ENCODE data around the gene ZNF189. TPM values are rescaled to one million over a fixed set of nuclear protein-coding genes. Genes with fewer than 3 reads are reported as not detected.
"Not testable (repeated sequence)": the region's sequence is repeated elsewhere in the genome, so short reads cannot be mapped to it uniquely, and the experiment has no call there.

ZNF189 gene
- polyA plus RNA-seq, 4 donors, result 7.3 to 77.8 (median 12.9) TPM

DNA sequence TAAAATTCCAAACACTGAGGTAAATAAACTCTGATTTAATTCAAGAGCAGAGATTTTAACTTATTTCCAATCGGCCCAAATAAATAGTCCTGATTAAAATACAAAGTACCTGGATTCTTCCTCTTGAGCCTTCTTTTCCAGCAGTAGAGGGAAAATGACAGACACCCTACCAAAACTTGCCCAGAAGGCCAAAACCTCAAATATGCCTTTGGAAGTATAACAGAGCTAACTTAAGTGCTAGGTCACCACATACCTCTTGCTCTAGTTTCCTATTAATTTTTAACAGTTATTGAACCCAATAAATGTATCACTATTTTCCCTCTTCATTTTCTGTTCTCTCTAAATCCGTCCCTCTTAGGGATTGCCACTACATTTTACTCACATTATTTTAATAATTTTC is 15.3 kb upstream of the ZNF189 start:
- H3K4me1 ChIP-seq (ENCODE audit: control insufficient read depth in 3 of 3, insufficient read depth in 2 of 3, low read depth in 1 of 3, low read length in 2 of 3), result no peaks in the 10 kb centered on the region
- WGBS, 3 donors, result 80 to 87% (median 84%) methylated on average over 2 of the region's 2 CpGs
- H3K27me3 ChIP-seq (ENCODE audit: control insufficient read depth in 3 of 3, insufficient read depth in 3 of 3, low read length in 3 of 3), result no peaks in the 10 kb centered on the region
- no peak overlapping the region for H3K27ac ChIP-seq (ENCODE audit: low read depth in 1 of 3, low read length in 2 of 3)
- FAIRE-seq (no peak), DNase-seq (no peak)
- peaks cover 0 to 13% of the 10 kb centered on the region in 2 donors for H3K9me3 ChIP-seq (ENCODE audit: control insufficient read depth in 2 of 2, insufficient read depth in 1 of 2, low read depth in 1 of 2, low read length in 1 of 2)
- no peaks in the 10 kb centered on the region for H3K36me3 ChIP-seq (ENCODE audit: control insufficient read depth in 3 of 3, insufficient read depth in 2 of 3, low read depth in 1 of 3, low read length in 3 of 3)
- H3K4me3 ChIP-seq (ENCODE audit: low read depth in 1 of 3, low read length in 3 of 3), result no peak overlapping the region

DNA sequence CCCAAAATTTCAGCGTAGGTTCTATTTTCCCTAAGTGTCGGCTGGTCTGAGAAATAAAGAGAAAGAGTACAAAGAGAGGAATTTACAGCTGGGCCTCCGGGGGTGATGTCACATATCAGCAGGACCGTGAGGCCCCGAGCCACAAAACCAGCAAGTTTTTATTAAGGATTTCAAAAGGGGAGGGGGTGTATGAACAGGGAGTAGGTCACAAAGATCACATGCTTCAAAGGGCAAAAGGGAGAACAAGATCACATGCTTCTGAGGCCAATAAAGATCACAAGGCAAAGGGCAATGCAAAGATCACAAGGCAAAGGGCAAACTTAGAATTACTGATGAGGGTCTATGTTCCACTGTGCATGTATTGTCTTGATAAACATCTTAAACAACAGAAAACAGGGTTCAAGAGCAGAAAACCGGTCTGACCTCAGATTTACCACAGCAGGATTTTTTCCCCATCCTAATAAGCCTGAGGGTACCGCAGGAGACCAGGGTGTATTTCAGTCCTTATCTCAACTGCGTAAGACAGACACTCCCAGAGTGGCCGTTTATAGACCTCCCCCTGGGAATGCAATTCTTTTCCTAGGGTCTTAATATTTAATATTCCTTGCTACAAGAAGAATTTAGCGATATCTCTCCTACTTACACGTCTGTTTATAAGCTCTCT is 13.6 kb upstream of the ZNF189 start, which contains the start of gene BAAT:
Gene BAAT (minus strand): TSS at position 134 of the 664 bp plus-strand sequence. CDS start 13,602 bp downstream, outside the sequence.
- H3K36me3 ChIP-seq (ENCODE audit: control insufficient read depth in 3 of 3, insufficient read depth in 2 of 3, low read depth in 1 of 3, low read length in 3 of 3); H3K4me3 ChIP-seq (ENCODE audit: low read depth in 1 of 3, low read length in 3 of 3); H3K27me3 ChIP-seq (ENCODE audit: control insufficient read depth in 3 of 3, insufficient read depth in 3 of 3, low read length in 3 of 3); FAIRE-seq; H3K27ac ChIP-seq (ENCODE audit: low read depth in 1 of 3, low read length in 2 of 3); DNase-seq; H3K4me1 ChIP-seq (ENCODE audit: control insufficient read depth in 3 of 3, insufficient read depth in 2 of 3, low read depth in 1 of 3, low read length in 2 of 3): not testable (repeated sequence)
- peaks cover 0 to 13% of the 10 kb centered on the region in 2 donors for H3K9me3 ChIP-seq (ENCODE audit: control insufficient read depth in 2 of 2, insufficient read depth in 1 of 2, low read depth in 1 of 2, low read length in 1 of 2)
- 92 to 93% (median 93%) methylated on average over 11 of the region's 11 CpGs for WGBS, 3 donors

DNA sequence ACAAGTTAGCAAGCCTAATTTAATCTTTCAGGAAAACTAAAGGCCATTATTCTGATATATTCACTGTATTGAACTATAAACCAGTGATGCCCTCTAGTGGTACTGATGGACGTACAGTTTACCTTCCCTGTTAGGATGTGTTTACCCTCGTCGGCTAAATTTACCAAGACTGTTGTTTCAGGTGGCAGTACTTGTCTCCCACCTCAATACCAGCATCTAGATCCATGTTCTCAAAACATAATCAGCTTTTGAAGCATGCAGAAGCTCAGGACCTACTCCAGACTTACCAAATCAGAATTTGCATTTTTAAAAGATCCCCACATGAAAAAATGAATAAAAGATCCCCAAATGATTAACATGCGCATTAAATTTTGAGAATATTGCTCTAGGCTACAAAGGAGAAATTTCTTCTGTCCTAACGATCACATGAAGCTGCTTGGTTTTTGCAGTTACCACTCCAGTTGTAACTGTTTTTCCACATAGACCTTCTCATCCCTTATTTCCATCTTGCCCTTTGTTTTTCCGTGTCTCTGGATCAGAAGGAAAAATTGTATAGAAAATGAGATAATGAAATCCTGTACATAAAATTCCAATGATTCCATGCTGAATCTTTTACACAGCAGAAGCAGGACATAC is 10.7 kb upstream of the ZNF189 start:
- FAIRE-seq, result no peak
- no peak overlapping the region for H3K27ac ChIP-seq (ENCODE audit: low read depth in 1 of 3, low read length in 2 of 3)
- peaks cover 0 to 13% of the 10 kb centered on the region in 2 donors for H3K9me3 ChIP-seq (ENCODE audit: control insufficient read depth in 2 of 2, insufficient read depth in 1 of 2, low read depth in 1 of 2, low read length in 1 of 2)
- WGBS, 3 donors, result 45 to 57% (median 54%) methylated on average over 6 of the region's 6 CpGs
- no peaks in the 10 kb centered on the region for H3K27me3 ChIP-seq (ENCODE audit: control insufficient read depth in 3 of 3, insufficient read depth in 3 of 3, low read length in 3 of 3)
- peak; percentile 65 to 69 for DNase-seq
- H3K4me3 ChIP-seq (ENCODE audit: low read depth in 1 of 3, low read length in 3 of 3), result no peak overlapping the region
- no peaks in the 10 kb centered on the region for H3K4me1 ChIP-seq (ENCODE audit: control insufficient read depth in 3 of 3, insufficient read depth in 2 of 3, low read depth in 1 of 3, low read length in 2 of 3)
- peaks cover 0 to 6% (median 0%) of the 10 kb centered on the region in 3 donors for H3K36me3 ChIP-seq (ENCODE audit: control insufficient read depth in 3 of 3, insufficient read depth in 2 of 3, low read depth in 1 of 3, low read length in 3 of 3)

DNA sequence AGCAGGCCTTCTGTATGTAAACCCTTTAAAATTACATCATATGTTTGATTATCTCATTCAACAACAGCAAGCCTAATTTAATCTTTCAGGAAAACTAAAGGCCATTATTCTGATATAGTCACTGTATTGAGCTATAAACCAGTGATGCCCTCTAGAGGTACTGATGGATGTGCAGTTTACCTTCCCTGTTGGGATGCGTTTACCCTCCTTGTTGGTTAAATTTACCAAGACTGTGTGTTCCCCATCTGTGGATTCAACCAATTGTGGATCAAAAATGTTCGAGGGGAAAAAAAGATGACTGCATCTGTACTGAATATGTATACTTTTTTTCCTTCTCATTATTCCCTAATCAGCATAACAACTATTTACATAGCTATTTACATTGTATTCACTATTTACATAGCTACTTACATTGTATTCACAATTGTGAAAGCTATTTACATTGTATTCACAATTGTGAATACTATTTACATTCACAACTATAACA is 10.1 kb upstream of the ZNF189 start:
- Histone ChIP-seq H3K27ac (ENCODE audit: low read depth in 1 of 3, low read length in 2 of 3) (no peak overlapping the region), H3K4me1 (ENCODE audit: control insufficient read depth in 3 of 3, insufficient read depth in 2 of 3, low read depth in 1 of 3, low read length in 2 of 3) (no peaks in the 10 kb centered on the region), H3K4me3 (ENCODE audit: low read depth in 1 of 3, low read length in 3 of 3) (no peak overlapping the region), H3K36me3 (ENCODE audit: control insufficient read depth in 3 of 3, insufficient read depth in 2 of 3, low read depth in 1 of 3, low read length in 3 of 3) (peaks cover 0 to 6% (median 0%) of the 10 kb centered on the region in 3 donors), H3K9me3 (ENCODE audit: control insufficient read depth in 2 of 2, insufficient read depth in 1 of 2, low read depth in 1 of 2, low read length in 1 of 2) (peaks cover 0 to 13% of the 10 kb centered on the region in 2 donors), H3K27me3 (ENCODE audit: control insufficient read depth in 3 of 3, insufficient read depth in 3 of 3, low read length in 3 of 3) (no peaks in the 10 kb centered on the region)
- WGBS, 3 donors, result 59 to 73% (median 61%) methylated on average over 2 of the region's 2 CpGs
- FAIRE-seq (no peak), DNase-seq (peak in 1 of 2 donors; percentile 29)

DNA sequence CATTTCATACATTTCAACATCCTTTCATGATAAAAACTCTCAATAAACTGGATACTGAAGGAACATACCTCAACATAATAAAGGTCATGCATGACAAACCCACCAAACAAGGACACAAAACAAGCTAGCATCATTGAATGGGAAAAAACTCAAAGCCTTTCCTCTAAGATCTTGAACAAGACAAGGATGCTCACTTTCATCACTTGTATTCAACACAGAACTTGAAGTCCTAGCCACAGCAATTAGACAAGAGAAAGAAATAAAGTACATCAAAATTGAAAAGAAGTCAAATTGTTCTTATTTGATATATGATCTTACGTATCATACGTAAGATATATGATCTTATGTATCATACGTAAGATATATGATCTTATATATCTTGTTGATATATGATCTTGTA is 5.5 kb upstream of the ZNF189 start:
- Histone ChIP-seq H3K27ac (ENCODE audit: low read depth in 1 of 3, low read length in 2 of 3) (no peak overlapping the region), H3K36me3 (ENCODE audit: control insufficient read depth in 3 of 3, insufficient read depth in 2 of 3, low read depth in 1 of 3, low read length in 3 of 3) (peaks cover 0 to 6% (median 0%) of the 10 kb centered on the region in 3 donors), H3K9me3 (ENCODE audit: control insufficient read depth in 2 of 2, insufficient read depth in 1 of 2, low read depth in 1 of 2, low read length in 1 of 2) (peaks cover 0 to 10% of the 10 kb centered on the region in 2 donors), H3K4me1 (ENCODE audit: control insufficient read depth in 3 of 3, insufficient read depth in 2 of 3, low read depth in 1 of 3, low read length in 2 of 3) (no peaks in the 10 kb centered on the region), H3K4me3 (ENCODE audit: low read depth in 1 of 3, low read length in 3 of 3) (no peak overlapping the region), H3K27me3 (ENCODE audit: control insufficient read depth in 3 of 3, insufficient read depth in 3 of 3, low read length in 3 of 3) (no peaks in the 10 kb centered on the region)
- DNase-seq (no peak), FAIRE-seq (no peak)
- 98 to 100% (median 99%) methylated on average over 3 of the region's 3 CpGs for WGBS, 3 donors

DNA sequence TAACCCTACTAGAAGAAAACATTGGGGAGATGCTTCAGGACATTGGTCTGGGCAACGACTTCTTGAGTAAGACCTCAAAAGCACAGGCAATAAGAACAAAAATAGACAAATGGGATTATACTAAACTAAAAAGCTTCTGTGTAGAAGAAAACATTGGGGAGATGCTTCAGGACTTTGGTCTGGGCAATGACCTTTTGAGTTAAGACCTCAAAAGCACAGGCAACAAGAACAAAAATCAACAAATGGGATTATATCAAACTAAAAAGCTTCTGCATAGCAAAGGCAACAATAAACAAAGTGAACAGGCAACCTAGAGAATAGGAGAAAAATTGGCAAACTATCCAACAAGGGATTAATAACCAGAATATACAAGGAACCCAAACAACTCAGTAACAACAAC is 4.0 kb upstream of the ZNF189 start:
- 90 to 97% (median 90%) methylated on average over 1 of the region's 1 CpG for WGBS, 3 donors
- no peak for DNase-seq

DNA sequence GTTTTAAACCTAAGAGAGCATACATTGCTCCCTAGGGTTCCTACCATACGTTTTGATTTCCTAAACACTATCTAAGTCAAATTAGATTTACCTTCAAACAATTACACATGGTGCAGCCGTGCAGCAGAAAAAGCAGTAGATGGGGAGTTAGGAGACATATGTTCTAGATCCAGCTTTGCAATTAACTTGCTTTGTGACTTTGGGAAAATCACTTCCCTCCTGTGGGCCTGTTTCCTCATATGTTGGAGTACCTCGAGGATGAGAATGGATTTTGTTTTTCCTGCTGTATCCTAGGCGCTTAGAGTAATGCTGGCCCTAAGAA is 944 bp upstream of the ZNF189 start:
- H3K27ac ChIP-seq (ENCODE audit: low read depth in 1 of 3, low read length in 2 of 3), result peak overlapping the region in 2 of 3 donors; percentile 80 to 86

More for the DNA sequence above, 4.0 kb upstream of the ZNF189 start:
- FAIRE-seq, result no peak
- Histone ChIP-seq H3K4me3 (ENCODE audit: low read depth in 1 of 3, low read length in 3 of 3) (no peak overlapping the region), H3K27ac (ENCODE audit: low read depth in 1 of 3, low read length in 2 of 3) (no peak overlapping the region), H3K4me1 (ENCODE audit: control insufficient read depth in 3 of 3, insufficient read depth in 2 of 3, low read depth in 1 of 3, low read length in 2 of 3) (peaks cover 0 to under 1% (median 0%) of the 10 kb centered on the region in 3 donors), H3K36me3 (ENCODE audit: control insufficient read depth in 3 of 3, insufficient read depth in 2 of 3, low read depth in 1 of 3, low read length in 3 of 3) (peaks cover 0 to 6% (median 0%) of the 10 kb centered on the region in 3 donors), H3K9me3 (ENCODE audit: control insufficient read depth in 2 of 2, insufficient read depth in 1 of 2, low read depth in 1 of 2, low read length in 1 of 2) (peaks cover 0 to 10% of the 10 kb centered on the region in 2 donors), H3K27me3 (ENCODE audit: control insufficient read depth in 3 of 3, insufficient read depth in 3 of 3, low read length in 3 of 3) (no peaks in the 10 kb centered on the region)

DNA sequence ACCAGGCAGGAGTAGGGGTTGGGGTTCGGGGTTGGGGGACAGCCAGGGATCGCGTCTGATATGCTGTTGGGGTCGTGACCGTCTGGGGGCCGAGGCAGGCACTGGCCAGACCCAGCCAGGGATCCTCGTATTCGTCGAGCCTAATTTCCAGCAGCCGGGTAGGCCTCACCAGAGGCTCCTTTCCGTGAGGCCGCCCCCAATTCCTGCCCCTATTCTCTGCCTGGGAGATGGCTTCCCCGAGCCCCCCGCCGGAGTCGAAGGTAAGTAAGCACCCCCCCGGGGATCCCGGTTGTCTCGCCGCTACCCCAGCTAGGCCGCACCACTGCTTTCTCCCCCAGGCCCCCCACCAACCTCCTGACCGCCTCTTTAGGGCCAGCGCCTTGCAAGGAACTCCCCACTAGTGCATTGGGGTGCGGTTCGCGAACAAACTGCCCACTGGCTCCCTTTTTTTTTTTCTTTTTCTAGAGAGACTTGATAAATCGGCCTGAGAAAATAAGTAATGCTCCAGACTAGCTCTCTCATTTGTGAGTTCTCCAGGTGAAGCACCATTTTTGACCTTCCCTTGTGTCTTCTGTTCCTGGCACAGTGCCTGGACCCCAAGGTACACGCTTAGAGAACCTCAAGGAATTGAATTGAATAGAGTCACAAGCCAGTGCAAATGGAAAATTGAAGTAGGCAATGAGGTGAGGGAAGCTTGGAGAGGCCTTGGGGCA is 435 bp downstream of the ZNF189 start:
- H3K27me3 ChIP-seq (ENCODE audit: control insufficient read depth in 3 of 3, insufficient read depth in 3 of 3, low read length in 3 of 3), result no peaks in the 10 kb centered on the region
- no peak for FAIRE-seq
- peak overlapping the region; percentile 47 to 87 (median 81) for H3K27ac ChIP-seq (ENCODE audit: low read depth in 1 of 3, low read length in 2 of 3)
- peaks cover 6 to 15% (median 9%) of the 10 kb centered on the region in 3 donors for H3K36me3 ChIP-seq (ENCODE audit: control insufficient read depth in 3 of 3, insufficient read depth in 2 of 3, low read depth in 1 of 3, low read length in 3 of 3)
- peak overlapping the region; percentile 72 to 99 (median 90) for H3K4me3 ChIP-seq (ENCODE audit: low read depth in 1 of 3, low read length in 3 of 3)
- peaks cover 0 to 28% of the 10 kb centered on the region in 2 donors for H3K9me3 ChIP-seq (ENCODE audit: control insufficient read depth in 2 of 2, insufficient read depth in 1 of 2, low read depth in 1 of 2, low read length in 1 of 2)
- peaks cover 5 to 10% (median 9%) of the 10 kb centered on the region in 3 donors for H3K4me1 ChIP-seq (ENCODE audit: control insufficient read depth in 3 of 3, insufficient read depth in 2 of 3, low read depth in 1 of 3, low read length in 2 of 3)
- peak in 1 of 2 donors; percentile 56 for DNase-seq
- 1 to 2% (median 1%) methylated on average over 26 to 28 of the region's 28 CpGs for WGBS, 3 donors

More for the DNA sequence above, 944 bp upstream of the ZNF189 start:
- Histone ChIP-seq H3K4me3 (ENCODE audit: low read depth in 1 of 3, low read length in 3 of 3) (peak overlapping the region; percentile 53 to 99 (median 71)), H3K9me3 (ENCODE audit: control insufficient read depth in 2 of 2, insufficient read depth in 1 of 2, low read depth in 1 of 2, low read length in 1 of 2) (peaks cover 0 to 22% of the 10 kb centered on the region in 2 donors), H3K4me1 (ENCODE audit: control insufficient read depth in 3 of 3, insufficient read depth in 2 of 3, low read depth in 1 of 3, low read length in 2 of 3) (peaks cover 5 to 10% (median 9%) of the 10 kb centered on the region in 3 donors), H3K36me3 (ENCODE audit: control insufficient read depth in 3 of 3, insufficient read depth in 2 of 3, low read depth in 1 of 3, low read length in 3 of 3) (peaks cover 0 to 9% (median 9%) of the 10 kb centered on the region in 3 donors), H3K27me3 (ENCODE audit: control insufficient read depth in 3 of 3, insufficient read depth in 3 of 3, low read length in 3 of 3) (no peaks in the 10 kb centered on the region)
- 4% methylated on average over 4 of the region's 4 CpGs for WGBS, 3 donors
- FAIRE-seq (no peak), DNase-seq (peak in 1 of 2 donors; percentile 28)
